HCT116 (cell line): ENCODE results near the gene SLC25A47. TPM values are rescaled to one million over a fixed set of nuclear protein-coding genes. Genes with fewer than 3 reads are reported as not detected.
"Not testable (repeated sequence)": the region's sequence is repeated elsewhere in the genome, so short reads cannot be mapped to it uniquely, and the experiment has no call there.

Source experiments
- ATAC-seq: fragments of 200-7000 bp; cut with Tn5 transposase; 2 replicates; pipeline ENCODE4 v1.9.1; 2020; ENCODE audit warnings: mild to moderate bottlenecking, moderate library complexity
- BruUV-seq: library from RNA; stranded (reverse); fragments of 400-500 nt; replicated peaks from 2 replicates; lab custom pipeline; 2021; lab: Mats Ljungman, UMichigan
- CTCF ChIA-PET: fragments of 300-600 bp; sonication (Branson Sonifier 250); formaldehyde crosslinking; loops from one replicate; lab custom pipeline; 2021; ENCODE audit warnings: antibody characterized with exemption; lab: Charles Lee
- POLR2A ChIA-PET: fragments of 300-600, 350-600 bp; sonication (Branson Sonifier 250); formaldehyde crosslinking; loops from one replicate; lab custom pipeline; 2021; ENCODE audit warnings: antibody characterized with exemption; lab: Charles Lee
- RAD21 ChIA-PET, 2 experiments: fragments of 300-600 bp; sonication (Branson Sonifier 250); formaldehyde crosslinking; loops; one replicate each; lab custom pipeline; 2023; ENCODE audit warnings: low total read pairs in 2 of 2; ENCODE audit not compliant: uncharacterized antibody in 2 of 2, unreplicated experiment in 2 of 2, low non-redundant PET in 1 of 2; lab: Charles Lee
- DNase-seq: peaks from one replicate; pipeline ENCODE4 v3.0.0-alpha.2; 2010; ENCODE audit warnings: low read depth, low spot score
- H2AFZ ChIP-seq: fragments of 200-600 bp; shearing (Covaris generic), sonication (generic); 2 replicates; pipeline ENCODE4 v1.6.1; 2017; ENCODE audit warnings: low read depth, mixed run types, mixed read lengths, antibody characterized with exemption, low read length; ENCODE audit not compliant: poor library complexity, severe bottlenecking
- H3K27ac ChIP-seq: 2 replicates; pipeline ENCODE4 v1.5.1; 2012; ENCODE audit warnings: low read depth, low read length
- H3K27me3 ChIP-seq: fragments of 200-600 bp; sonication (generic); 2 replicates; pipeline ENCODE4 v1.6.1; 2016; ENCODE audit warnings: mixed run types, low read length, mixed read lengths; ENCODE audit not compliant: insufficient read depth
- H3K36me3 ChIP-seq, 2 experiments: fragments of 200-500 bp in 1 of 2; fragments of 200-600 bp in 1 of 2; sonication (Bioruptor generic) in 1 of 2; sonication (generic) in 1 of 2; 2 replicates each; pipeline versions ENCODE4 v1.5.1 to v1.6.1; 2014 to 2016; ENCODE audit warnings: low read length in 2 of 2, inconsistent platforms in 1 of 2, mixed read lengths in 1 of 2, mixed run types in 1 of 2; ENCODE audit not compliant: insufficient read depth in 2 of 2, control insufficient read depth in 1 of 2
- H3K4me1 ChIP-seq, 2 experiments: fragments of 200-600 bp in 1 of 2; sonication (generic) in 1 of 2; 2 replicates each; pipeline versions ENCODE4 v1.5.1 to v1.6.1; 2012 to 2017; ENCODE audit warnings: low read length in 2 of 2, inconsistent platforms in 1 of 2, mild to moderate bottlenecking in 1 of 2, mixed read lengths in 1 of 2, mixed run types in 1 of 2, moderate library complexity in 1 of 2; ENCODE audit not compliant: insufficient read depth in 2 of 2, control insufficient read depth in 1 of 2
- H3K4me2 ChIP-seq: fragments of 200-600 bp; sonication (generic); 2 replicates; pipeline ENCODE4 v1.6.1; 2017; ENCODE audit warnings: mixed run types, low read length, mixed read lengths
- H3K4me3 ChIP-seq, 2 experiments: fragments of 200-600 bp in 1 of 2; sonication (generic) in 1 of 2; replicated peaks in 1 of 2; 2 replicates each; pipeline ENCODE4 v1.5.1; 2011 to 2016; ENCODE audit warnings: low read length in 2 of 2, control low read depth in 1 of 2, low read depth in 1 of 2, mild to moderate bottlenecking in 1 of 2, mixed read lengths in 1 of 2, mixed run types in 1 of 2
- H3K79me2 ChIP-seq: fragments of 200-600 bp; sonication (generic); 2 replicates; pipeline ENCODE4 v1.6.1; 2017; ENCODE audit warnings: mild to moderate bottlenecking, mixed run types, low read length, moderate library complexity, mixed read lengths; ENCODE audit not compliant: insufficient read depth
- H3K9ac ChIP-seq: fragments of 200-600 bp; sonication (generic); 2 replicates; pipeline ENCODE4 v1.6.1; 2016; ENCODE audit warnings: low read length, mixed read lengths
- H3K9me2 ChIP-seq: fragments of 200-600 bp; sonication (generic), shearing (Covaris generic); 2 replicates; pipeline ENCODE4 v1.6.1; 2017; ENCODE audit warnings: mixed run types, mild to moderate bottlenecking, moderate library complexity; ENCODE audit not compliant: insufficient read depth
- H3K9me3 ChIP-seq, 2 experiments: fragments of 200-500 bp in 1 of 2; fragments of 200-600 bp in 1 of 2; sonication (Bioruptor generic) in 1 of 2; sonication (generic) in 1 of 2; 2 replicates each; pipeline ENCODE4 v1.6.1; 2014 to 2017; ENCODE audit warnings: low read length in 2 of 2, mixed read lengths in 2 of 2, inconsistent platforms in 1 of 2, low read depth in 1 of 2, mild to moderate bottlenecking in 1 of 2, mixed run types in 1 of 2, moderate library complexity in 1 of 2; ENCODE audit not compliant: control insufficient read depth in 1 of 2, insufficient read depth in 1 of 2
- H4K20me1 ChIP-seq: fragments of 200-600 bp; sonication (generic), shearing (Covaris generic); 2 replicates; pipeline ENCODE4 v1.6.1; 2017; ENCODE audit warnings: mixed run types, mild to moderate bottlenecking, moderate library complexity; ENCODE audit not compliant: insufficient read depth
- CBX3 ChIP-seq: IDR thresholded peaks from 2 replicates; pipeline ENCODE4 v1.6.1; 2012; ENCODE audit warnings: low read depth
- CEBPB ChIP-seq: IDR thresholded peaks from 2 replicates; pipeline ENCODE4 v1.6.1; 2012; ENCODE audit warnings: low read depth
- ELF1 ChIP-seq: IDR thresholded peaks from 2 replicates; pipeline ENCODE4 v1.6.1; 2012; ENCODE audit warnings: low read depth, borderline replicate concordance
- EZH2 ChIP-seq: fragments of 200-600 bp; sonication (generic); IDR thresholded peaks from 2 replicates; pipeline ENCODE4 v1.6.1; 2017; ENCODE audit warnings: antibody characterized with exemption, mixed run types
- YY1 ChIP-seq: IDR thresholded peaks from 2 replicates; pipeline ENCODE4 v1.6.1; 2011; ENCODE audit warnings: low read length, low read depth, moderate library complexity, mild to moderate bottlenecking; ENCODE audit not compliant: insufficient replicate concordance; ENCODE audit errors: extremely low read depth
- intact Hi-C: fragments of 100-400 bp; cut with micrococcal nuclease; formaldehyde crosslinking; loops from 2 replicates; pipeline ENCODE4 v1.10.0; 2022
- total RNA-seq: library from RNA; stranded (reverse); gene quantifications from one replicate; pipeline ENCODE4 v1.2.1, GENCODE V29; 2021; ENCODE audit not compliant: unreplicated experiment
- TF ChIP-seq, protein P1 (sequence below): IDR thresholded peaks from 2 replicates; pipeline ENCODE4 v1.6.1; 2011; ENCODE audit warnings: mild to moderate bottlenecking, low read length, moderate library complexity; ENCODE audit not compliant: insufficient replicate concordance; ENCODE audit errors: extremely low read depth

SLC25A47 gene
- total RNA-seq, 1 experiment from 2014 or later, result 0.17 TPM

- H2AFZ ChIP-seq, H3K36me3 ChIP-seq, H3K9me2 ChIP-seq, POLR2A ChIA-PET, H3K27me3 ChIP-seq, intact Hi-C loops, H3K9me3 ChIP-seq, ATAC-seq, H3K9ac ChIP-seq, H3K27ac ChIP-seq, RAD21 ChIA-PET, DNase-seq, H3K4me3 ChIP-seq, H3K4me2 ChIP-seq, H4K20me1 ChIP-seq, BruUV-seq: not testable (repeated sequence)
- Histone ChIP-seq H3K4me1 (peaks cover 5 to 25% of the 10 kb centered on the region in 2 experiments; a peak in 2 of 4 replicates), H3K79me2 (peaks cover 42% of the 10 kb centered on the region)
- CTCF ChIA-PET, result interaction anchor here (3.6 kb wide), 1 partner anchor 13 kb away, joined by 19 read pairs; no protein-coding TSS in a partner anchor
Observed at GRCh38 chr14:100283436-100283835, 39.7 kb upstream of the SLC25A47 start.

DNA sequence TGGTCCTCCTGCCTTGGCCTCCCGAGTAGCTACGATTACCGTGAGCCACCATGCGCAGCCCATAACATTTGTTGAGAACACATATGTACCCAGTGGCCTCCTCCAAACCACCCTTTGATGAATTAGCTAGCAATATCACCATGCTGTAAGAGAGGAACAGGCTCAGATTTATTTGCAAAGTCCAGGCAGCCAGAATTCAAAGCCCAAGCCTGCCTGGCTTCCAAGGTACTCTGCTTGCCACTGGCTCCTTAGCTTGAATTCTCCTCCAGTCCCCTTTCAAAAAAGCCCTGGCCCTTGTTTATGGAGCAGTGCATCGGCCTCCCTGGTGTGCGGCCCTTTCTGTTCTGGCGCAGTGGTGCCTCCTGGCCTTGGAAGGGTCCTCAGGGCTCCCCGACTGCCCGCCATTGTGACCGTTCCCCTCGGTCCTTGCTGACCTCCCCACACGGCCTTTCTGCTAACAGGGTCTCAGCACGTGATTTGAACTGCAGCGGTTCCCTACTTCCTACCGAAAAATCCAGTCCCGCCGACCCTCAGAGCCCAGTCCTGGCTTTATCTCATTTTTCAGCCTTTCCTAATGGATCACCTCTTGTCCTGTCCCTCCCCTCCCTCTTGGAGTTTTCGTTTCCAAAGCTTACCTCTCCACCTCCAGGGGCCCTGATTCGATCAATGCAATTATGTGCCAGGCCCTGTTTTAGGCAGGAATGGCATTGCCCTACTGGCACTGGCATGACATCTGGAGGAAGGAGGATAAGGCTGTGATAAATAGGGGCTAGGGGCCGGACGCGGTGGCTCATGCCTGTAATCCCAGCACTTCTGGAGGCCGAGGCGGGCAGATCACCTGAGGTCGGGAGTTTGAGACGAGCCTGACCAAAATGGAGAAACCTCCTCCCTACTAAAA, 38.9 kb upstream of the SLC25A47 start:
- H3K79me2 ChIP-seq, result peaks cover 34% of the 10 kb centered on the region
- H3K9me3 ChIP-seq, result no peaks in the 10 kb centered on the region
- ATAC-seq (no peak), DNase-seq (no peak)
- no peaks in the 10 kb centered on the region; a peak in 1 of 4 replicates for H3K36me3 ChIP-seq
- TF ChIP-seq CEBPB (no peak), CBX3 (no peak), ELF1 (no peak), YY1 (no peak), EZH2 (no peak)
- TF ChIP-seq, protein P1, sequence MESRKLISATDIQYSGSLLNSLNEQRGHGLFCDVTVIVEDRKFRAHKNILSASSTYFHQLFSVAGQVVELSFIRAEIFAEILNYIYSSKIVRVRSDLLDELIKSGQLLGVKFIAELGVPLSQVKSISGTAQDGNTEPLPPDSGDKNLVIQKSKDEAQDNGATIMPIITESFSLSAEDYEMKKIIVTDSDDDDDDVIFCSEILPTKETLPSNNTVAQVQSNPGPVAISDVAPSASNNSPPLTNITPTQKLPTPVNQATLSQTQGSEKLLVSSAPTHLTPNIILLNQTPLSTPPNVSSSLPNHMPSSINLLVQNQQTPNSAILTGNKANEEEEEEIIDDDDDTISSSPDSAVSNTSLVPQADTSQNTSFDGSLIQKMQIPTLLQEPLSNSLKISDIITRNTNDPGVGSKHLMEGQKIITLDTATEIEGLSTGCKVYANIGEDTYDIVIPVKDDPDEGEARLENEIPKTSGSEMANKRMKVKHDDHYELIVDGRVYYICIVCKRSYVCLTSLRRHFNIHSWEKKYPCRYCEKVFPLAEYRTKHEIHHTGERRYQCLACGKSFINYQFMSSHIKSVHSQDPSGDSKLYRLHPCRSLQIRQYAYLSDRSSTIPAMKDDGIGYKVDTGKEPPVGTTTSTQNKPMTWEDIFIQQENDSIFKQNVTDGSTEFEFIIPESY, result no peak
- CTCF ChIA-PET, result interaction anchor here (1.2 to 3.6 kb wide), 5 partner anchors 12 to 156 kb away, joined by 3 to 19 read pairs (median 4); no protein-coding TSS in a partner anchor
- H3K4me2 ChIP-seq, result peak overlapping the region; percentile 90
- peak overlapping the region; percentile 96 for H3K27ac ChIP-seq
- H3K27me3 ChIP-seq, result no peaks in the 10 kb centered on the region
- peak overlapping the region; percentile 42 to 65 for H3K4me3 ChIP-seq
- H2AFZ ChIP-seq, result no peak overlapping the region
- POLR2A ChIA-PET, result no interaction called here
- H3K4me1 ChIP-seq, result peaks cover 5 to 20% of the 10 kb centered on the region in 2 experiments; a peak in 2 of 4 replicates
- RAD21 ChIA-PET, result no interaction called here
- H3K9me2 ChIP-seq, result no peaks in the 10 kb centered on the region
- H4K20me1 ChIP-seq, result 0 out of 2 replicates have a peak, but pooled peaks cover 4% of the 10 kb centered on the region
- peak overlapping the region; percentile 79 for H3K9ac ChIP-seq
- intact Hi-C loops, result no loop called here
- no TSS peak for BruUV-seq
